ENCODE measurements around the gene EXOC4.
A peak's percentile ranks its signal among the peaks of the same experiment; 100 is the strongest.

EXOC4 gene

GRCh38 chr7:134078991-134079390, 826.1 kb downstream of the EXOC4 start:
- DNase-seq (ENCODE audit: low spot score) = no peak

GRCh38 chr7:134081695-134082094, 828.8 kb downstream of the EXOC4 start:
- DNase-seq (ENCODE audit: low spot score) = no peak

GRCh38 chr7:134083766-134084487, 831.0 kb downstream of the EXOC4 start:
- DNase-seq (ENCODE audit: low spot score) = peak; percentile 13

- no peak for DNase-seq (ENCODE audit: low spot score)
Measured at GRCh38 chr7:134084488-134085144, 831.7 kb downstream of the EXOC4 start.

GRCh38 chr7:134085311-134085710, 832.4 kb downstream of the EXOC4 start:
- no peak for DNase-seq (ENCODE audit: low spot score)

- no peak for DNase-seq (ENCODE audit: low spot score)
Measured at GRCh38 chr7:134086998-134087735, 834.3 kb downstream of the EXOC4 start.

- no peak for DNase-seq (ENCODE audit: low spot score)
Measured at GRCh38 chr7:134088199-134088598, 835.3 kb downstream of the EXOC4 start.

GRCh38 chr7:134089446-134089845, 836.6 kb downstream of the EXOC4 start:
- DNase-seq (ENCODE audit: low spot score) = no peak

- DNase-seq (ENCODE audit: low spot score) = no peak
Measured at GRCh38 chr7:134098072-134098471, 845.2 kb downstream of the EXOC4 start.

GRCh38 chr7:134101716-134102115, 848.8 kb downstream of the EXOC4 start:
- no peak for DNase-seq (ENCODE audit: low spot score)

GRCh38 chr7:134104166-134104565, 851.3 kb downstream of the EXOC4 start:
- no peak for DNase-seq (ENCODE audit: low spot score)

GRCh38 chr7:134105841-134106240, 853.0 kb downstream of the EXOC4 start:
- DNase-seq (ENCODE audit: low spot score) = no peak

GRCh38 chr7:134108802-134109201, 855.9 kb downstream of the EXOC4 start:
- no peak for DNase-seq (ENCODE audit: low spot score)

GRCh38 chr7:134113655-134114054, 860.8 kb downstream of the EXOC4 start:
- DNase-seq (ENCODE audit: low spot score) = no peak

GRCh38 chr7:134114992-134115391, 862.1 kb downstream of the EXOC4 start:
- no peak for DNase-seq (ENCODE audit: low spot score)
